ENCODE measurements around the gene TSPAN15. TPM values are rescaled to one million over a fixed set of nuclear protein-coding genes. Genes with fewer than 3 reads are reported as not detected.

TSPAN15 gene
- total and polyA plus RNA-seq, 5 donors = 5.3 to 11.5 (median 7.9) TPM

- intact Hi-C loops (cut with DNase I) = no loop called here
- Histone ChIP-seq H3K27me3 (ENCODE audit: control insufficient read depth, insufficient read depth) (no peaks in the 10 kb centered on the region), H3K9me3 (ENCODE audit: control insufficient read depth, low read length) (no peaks in the 10 kb centered on the region), H3K4me3 (ENCODE audit: low read length) (no peak overlapping the region), H3K27ac (ENCODE audit: low read length) (peak overlapping the region; percentile 13), H3K4me1 (ENCODE audit: control insufficient read depth, insufficient read depth, low read length) (peaks cover 15% of the 10 kb centered on the region)
- DNase-seq = peak in 1 of 3 donors; percentile 73
- 73% methylated on average over 10 of the region's 10 CpGs for WGBS
- ATAC-seq = peak in 1 of 2 donors; percentile 54
Measured at GRCh38 chr10:69458430-69459100, 7.3 kb downstream of the TSPAN15 start.

- ATAC-seq (no peak), DNase-seq (no peak)
- Histone ChIP-seq H3K27me3 (ENCODE audit: control insufficient read depth, insufficient read depth) (no peaks in the 10 kb centered on the region), H3K4me1 (ENCODE audit: control insufficient read depth, insufficient read depth, low read length) (peaks cover 15% of the 10 kb centered on the region), H3K4me3 (ENCODE audit: low read length) (no peak overlapping the region), H3K27ac (ENCODE audit: low read length) (no peak overlapping the region), H3K9me3 (ENCODE audit: control insufficient read depth, low read length) (no peaks in the 10 kb centered on the region)
- intact Hi-C loops (cut with DNase I) = no loop called here
- WGBS = 71% methylated on average over 8 of the region's 8 CpGs
Measured at GRCh38 chr10:69459101-69459790, 8.0 kb downstream of the TSPAN15 start.

DNA sequence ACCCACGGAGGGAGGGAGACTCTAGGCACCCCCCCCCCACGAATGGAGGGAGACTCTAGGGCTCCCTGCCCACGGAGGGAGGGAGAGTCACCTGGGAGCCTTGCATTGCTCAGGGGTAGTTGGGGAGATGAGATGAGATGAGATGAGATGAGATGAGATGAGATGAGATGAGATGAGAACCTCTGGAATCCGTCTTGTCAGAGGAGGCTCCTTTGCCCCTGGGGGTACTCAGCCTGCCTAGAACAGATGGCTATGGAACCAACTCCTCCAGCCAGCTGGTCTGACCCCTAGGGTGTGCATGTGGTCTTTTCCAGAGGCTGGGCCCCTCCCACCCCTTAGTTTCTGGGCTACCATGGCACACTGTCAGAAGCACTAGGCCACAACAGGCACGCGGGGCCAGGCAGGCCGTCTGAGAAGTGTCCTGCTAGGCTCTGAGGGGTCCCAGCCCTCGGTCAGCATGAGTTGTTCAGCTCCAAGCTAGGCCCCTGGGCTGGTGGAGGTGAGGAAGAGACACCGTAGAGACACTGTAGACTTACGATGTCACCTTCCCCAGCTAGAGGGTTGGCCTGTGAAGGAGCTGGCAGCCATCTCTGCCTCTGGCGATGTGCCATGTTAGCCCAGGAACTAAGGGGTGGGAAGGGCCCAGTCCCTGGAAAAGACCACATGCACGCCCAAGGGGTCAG is 8.8 kb downstream of the TSPAN15 start:
- peak in 2 of 3 donors; percentile 59 to 67 for DNase-seq

DNA sequence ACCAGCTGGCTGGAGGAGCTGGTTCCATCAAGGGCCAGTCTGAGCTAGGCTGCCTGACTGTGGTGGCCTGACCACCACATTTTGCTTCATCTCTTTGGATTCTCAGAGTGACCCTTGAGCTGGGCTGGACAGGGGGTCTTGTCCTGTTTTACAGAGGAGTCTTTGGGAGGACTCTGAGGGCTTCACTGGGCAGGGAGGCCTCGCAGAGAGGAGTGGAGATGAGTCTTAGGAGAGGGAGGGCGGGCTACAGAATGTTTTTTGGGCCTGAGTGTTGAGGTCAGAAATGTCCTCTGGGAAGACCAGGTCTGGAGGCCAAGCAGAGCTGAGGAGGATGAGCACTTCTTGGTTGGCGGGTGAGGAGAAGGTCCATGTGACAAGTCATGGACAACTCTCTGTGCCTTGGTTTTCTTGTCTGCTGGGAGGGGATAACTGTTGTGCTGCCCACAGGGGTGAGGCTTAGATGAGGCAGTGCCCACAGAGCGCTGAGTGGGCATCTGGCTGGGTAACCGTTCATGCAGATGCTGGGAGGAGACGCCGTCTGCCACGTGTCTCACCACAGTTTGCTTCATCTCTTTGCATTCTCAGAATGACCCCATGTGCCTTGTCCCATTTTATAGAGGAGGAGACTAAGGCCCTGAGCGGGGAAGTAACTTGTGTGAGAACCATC is 9.4 kb downstream of the TSPAN15 start:
- peak overlapping the region; percentile 89 for H3K27ac ChIP-seq (ENCODE audit: low read length)
- no peaks in the 10 kb centered on the region for H3K9me3 ChIP-seq (ENCODE audit: control insufficient read depth, low read length)
- peaks cover 21% of the 10 kb centered on the region for H3K4me1 ChIP-seq (ENCODE audit: control insufficient read depth, insufficient read depth, low read length)
- intact Hi-C loops (cut with DNase I) = no loop called here
- no peaks in the 10 kb centered on the region for H3K27me3 ChIP-seq (ENCODE audit: control insufficient read depth, insufficient read depth)
- H3K4me3 ChIP-seq (ENCODE audit: low read length) = no peak overlapping the region
- no peak for DNase-seq
- 77% methylated on average over 9 of the region's 9 CpGs for WGBS
- no peak for ATAC-seq

More for the DNA sequence above, 8.8 kb downstream of the TSPAN15 start:
- peak overlapping the region; percentile 89 for H3K27ac ChIP-seq (ENCODE audit: low read length)
- 84% methylated on average over 12 of the region's 12 CpGs for WGBS
- intact Hi-C loops (cut with DNase I) = no loop called here
- H3K9me3 ChIP-seq (ENCODE audit: control insufficient read depth, low read length) = no peaks in the 10 kb centered on the region
- H3K4me1 ChIP-seq (ENCODE audit: control insufficient read depth, insufficient read depth, low read length) = peaks cover 20% of the 10 kb centered on the region
- H3K27me3 ChIP-seq (ENCODE audit: control insufficient read depth, insufficient read depth) = no peaks in the 10 kb centered on the region
- H3K4me3 ChIP-seq (ENCODE audit: low read length) = no peak overlapping the region
- no peak for ATAC-seq

DNA sequence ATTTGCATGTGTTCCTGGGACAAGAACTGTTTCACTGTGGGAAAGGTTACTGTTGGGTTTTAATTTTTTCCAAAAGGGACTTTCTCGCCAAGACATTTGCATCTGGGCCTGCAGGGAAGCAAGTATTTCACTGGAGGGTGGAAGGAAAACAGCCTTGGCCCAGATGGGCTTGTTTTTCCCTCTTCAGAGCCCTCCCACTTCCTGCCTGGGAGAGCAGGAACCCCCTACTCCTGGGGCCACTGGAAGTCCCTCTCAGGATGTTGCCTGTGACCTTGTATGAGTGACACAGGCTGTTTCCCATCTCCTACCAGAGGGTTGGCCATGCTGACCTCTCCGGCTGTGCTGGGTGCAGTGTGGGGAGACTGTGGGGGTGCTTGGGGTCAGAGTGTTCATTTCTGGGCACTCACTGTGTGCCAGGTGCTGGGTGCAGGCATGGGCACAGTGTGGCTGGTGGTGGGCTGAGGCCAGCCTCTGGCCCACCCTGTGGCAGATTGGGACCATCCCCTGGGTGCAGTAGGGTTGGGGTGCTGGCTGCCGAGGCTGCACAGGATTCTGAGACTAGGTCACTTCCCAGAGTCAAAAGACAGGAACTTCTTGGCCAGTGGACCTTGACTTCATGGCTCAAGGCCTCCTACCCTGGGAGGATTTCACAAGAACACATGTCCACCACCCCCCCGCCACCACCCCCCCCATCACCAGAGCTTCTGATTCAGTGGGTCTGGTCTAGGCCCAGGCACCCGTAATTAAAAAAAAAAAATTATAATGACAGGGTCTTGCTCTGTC is 10.2 kb downstream of the TSPAN15 start:
- Histone ChIP-seq H3K27ac (ENCODE audit: low read length) (peak overlapping the region; percentile 89), H3K4me1 (ENCODE audit: control insufficient read depth, insufficient read depth, low read length) (peaks cover 23% of the 10 kb centered on the region), H3K9me3 (ENCODE audit: control insufficient read depth, low read length) (no peaks in the 10 kb centered on the region), H3K4me3 (ENCODE audit: low read length) (no peak overlapping the region), H3K27me3 (ENCODE audit: control insufficient read depth, insufficient read depth) (no peaks in the 10 kb centered on the region)
- ATAC-seq = peak; percentile 9 to 34
- WGBS = 56% methylated on average over 5 of the region's 5 CpGs
- intact Hi-C loops (cut with DNase I) = no loop called here
- peak in 1 of 3 donors; percentile 65 for DNase-seq

DNA sequence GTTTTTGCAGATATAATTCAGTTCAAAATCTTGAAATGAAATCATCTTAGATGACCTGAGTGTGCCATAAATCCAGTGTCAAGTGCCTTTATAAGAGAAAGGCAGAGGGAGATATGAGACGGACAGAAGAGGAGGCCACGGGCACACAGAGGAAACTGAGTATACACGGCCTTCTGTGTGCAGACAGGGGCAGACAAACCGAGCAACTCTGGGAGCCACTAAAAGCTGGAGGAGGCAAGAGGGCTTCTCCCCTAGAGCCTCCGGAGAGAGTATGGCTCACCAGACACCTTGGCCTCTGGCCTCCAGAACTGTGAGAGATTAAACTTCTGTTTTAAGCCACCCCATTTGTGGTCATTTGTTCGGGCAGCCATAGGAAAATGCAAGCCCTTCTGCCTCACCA is 12.6 kb downstream of the TSPAN15 start:
- H3K27ac ChIP-seq (ENCODE audit: low read length) = peak overlapping the region; percentile 80
- no peaks in the 10 kb centered on the region for H3K27me3 ChIP-seq (ENCODE audit: control insufficient read depth, insufficient read depth)
- intact Hi-C loops (cut with DNase I) = no loop called here
- WGBS = 67% methylated on average over 6 of the region's 6 CpGs
- no peak overlapping the region for H3K4me3 ChIP-seq (ENCODE audit: low read length)
- H3K9me3 ChIP-seq (ENCODE audit: control insufficient read depth, low read length) = no peaks in the 10 kb centered on the region
- no peak for DNase-seq
- peaks cover 19% of the 10 kb centered on the region for H3K4me1 ChIP-seq (ENCODE audit: control insufficient read depth, insufficient read depth, low read length)
- no peak for ATAC-seq

- 63% methylated on average over 7 of the region's 7 CpGs for WGBS
- Histone ChIP-seq H3K9me3 (ENCODE audit: control insufficient read depth, low read length) (no peaks in the 10 kb centered on the region), H3K27ac (ENCODE audit: low read length) (peak overlapping the region; percentile 80), H3K4me3 (ENCODE audit: low read length) (no peak overlapping the region), H3K4me1 (ENCODE audit: control insufficient read depth, insufficient read depth, low read length) (peaks cover 19% of the 10 kb centered on the region), H3K27me3 (ENCODE audit: control insufficient read depth, insufficient read depth) (no peaks in the 10 kb centered on the region)
- DNase-seq (no peak), ATAC-seq (peak in 1 of 2 donors; percentile 10)
- intact Hi-C loops (cut with DNase I) = no loop called here
Measured at GRCh38 chr10:69464401-69464800, 13.1 kb downstream of the TSPAN15 start.

GRCh38 chr10:69464801-69465401 is 13.6 kb downstream of the TSPAN15 start:
- intact Hi-C loops (cut with DNase I) = no loop called here
- H3K4me3 ChIP-seq (ENCODE audit: low read length) = no peak overlapping the region
- peak in 2 of 3 donors; percentile 50 to 78 for DNase-seq
- ATAC-seq = peak; percentile 74 to 76
- H3K4me1 ChIP-seq (ENCODE audit: control insufficient read depth, insufficient read depth, low read length) = peaks cover 19% of the 10 kb centered on the region
- 49% methylated on average over 2 of the region's 2 CpGs for WGBS
- no peaks in the 10 kb centered on the region for H3K9me3 ChIP-seq (ENCODE audit: control insufficient read depth, low read length)
- peak overlapping the region; percentile 80 for H3K27ac ChIP-seq (ENCODE audit: low read length)
- H3K27me3 ChIP-seq (ENCODE audit: control insufficient read depth, insufficient read depth) = no peaks in the 10 kb centered on the region

DNA sequence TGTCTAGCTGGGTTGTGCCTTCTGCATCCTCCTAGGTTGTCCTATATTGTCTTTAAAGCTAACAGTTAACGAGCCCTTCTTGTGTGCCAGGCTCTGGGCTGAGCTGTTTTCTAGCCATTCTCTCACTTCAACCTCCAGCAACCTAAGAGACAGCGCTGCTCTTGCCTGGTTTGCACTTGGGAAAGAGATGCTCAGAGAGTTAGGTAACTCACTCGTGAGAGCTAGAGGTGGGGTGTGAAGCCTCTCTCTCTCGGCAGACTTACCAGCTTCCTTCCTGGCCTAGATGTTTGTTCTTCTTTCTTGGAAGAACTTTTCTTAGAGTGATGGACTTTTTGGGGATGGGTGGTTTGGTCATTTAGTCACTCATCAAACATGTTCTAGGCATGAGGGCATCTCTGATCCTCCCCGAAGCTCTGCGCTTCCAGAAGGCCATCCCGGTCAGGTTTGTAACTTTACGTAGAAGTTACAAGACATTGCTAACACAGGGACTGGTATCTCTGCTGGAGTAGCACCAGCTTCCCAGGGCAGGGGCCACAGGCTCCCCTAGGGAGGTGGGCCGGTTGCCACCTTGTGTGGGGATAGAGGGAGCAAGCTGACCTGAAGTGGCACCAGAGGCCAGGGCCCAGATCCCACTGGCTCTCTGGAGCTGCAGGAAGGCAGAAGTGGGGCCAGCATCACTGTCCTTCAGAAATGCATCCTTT is 14.3 kb downstream of the TSPAN15 start:
- WGBS = 81% methylated on average over 9 of the region's 9 CpGs
- ATAC-seq (no peak), DNase-seq (no peak)
- Histone ChIP-seq H3K27ac (ENCODE audit: low read length) (peak overlapping the region; percentile 80), H3K4me1 (ENCODE audit: control insufficient read depth, insufficient read depth, low read length) (peaks cover 14% of the 10 kb centered on the region), H3K4me3 (ENCODE audit: low read length) (no peak overlapping the region), H3K27me3 (ENCODE audit: control insufficient read depth, insufficient read depth) (no peaks in the 10 kb centered on the region), H3K9me3 (ENCODE audit: control insufficient read depth, low read length) (no peaks in the 10 kb centered on the region)
- intact Hi-C loops (cut with DNase I) = no loop called here

DNA sequence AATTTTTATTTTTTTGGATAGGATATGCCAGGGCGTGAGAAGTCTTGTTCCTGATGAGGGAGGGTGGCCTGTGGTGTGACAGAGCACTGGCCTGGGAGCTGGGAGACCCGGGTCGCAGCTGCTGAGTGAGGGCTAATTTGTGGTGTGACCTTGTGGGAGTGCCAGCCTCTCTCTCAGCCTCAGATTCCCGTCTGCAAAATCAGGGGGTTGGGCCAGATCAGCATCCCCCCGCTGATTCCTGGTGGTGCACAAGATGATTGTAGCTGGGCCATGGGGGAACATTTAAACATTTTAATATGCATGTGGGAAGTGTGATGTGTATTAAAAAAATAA is 14.9 kb downstream of the TSPAN15 start:
- H3K27ac ChIP-seq (ENCODE audit: low read length) = no peak overlapping the region
- DNase-seq (no peak), ATAC-seq (no peak)
- intact Hi-C loops (cut with DNase I) = no loop called here
- 35% methylated on average over 5 of the region's 5 CpGs for WGBS
- no peak overlapping the region for H3K4me3 ChIP-seq (ENCODE audit: low read length)
- H3K9me3 ChIP-seq (ENCODE audit: control insufficient read depth, low read length) = no peaks in the 10 kb centered on the region
- no peaks in the 10 kb centered on the region for H3K27me3 ChIP-seq (ENCODE audit: control insufficient read depth, insufficient read depth)
- peaks cover 10% of the 10 kb centered on the region for H3K4me1 ChIP-seq (ENCODE audit: control insufficient read depth, insufficient read depth, low read length)

Data from right cardiac atrium (tissue), 5 donors.